ENCODE results near the gene WWOX.

The WWOX gene

DNA sequence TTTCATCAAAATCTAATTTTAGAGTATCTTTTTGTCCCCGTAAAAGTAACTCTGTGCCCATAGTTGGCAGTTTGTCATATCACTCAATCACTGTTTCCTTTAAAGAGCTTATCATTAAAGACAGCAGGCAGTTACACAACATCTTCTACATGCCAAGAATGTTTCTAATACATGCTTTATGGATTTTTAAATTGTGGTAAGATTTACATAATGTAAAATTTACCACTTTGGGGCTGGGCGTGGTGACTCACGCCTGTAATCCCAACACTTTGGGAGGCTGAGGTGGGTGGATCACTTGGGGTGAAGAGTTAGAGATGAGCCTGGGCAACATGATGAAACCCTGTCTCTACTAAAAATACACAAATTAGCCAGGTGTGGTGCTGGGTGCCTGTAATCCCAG, 687.2 kb downstream of the WWOX start:
- H3K4me3 ChIP-seq (ENCODE audit: low read length) = no peak overlapping the region
- TF ChIP-seq ZNF274 (IDR thresholded peaks at IDR 0.05; ENCODE audit: low read depth, low read length) = no peak

DNA sequence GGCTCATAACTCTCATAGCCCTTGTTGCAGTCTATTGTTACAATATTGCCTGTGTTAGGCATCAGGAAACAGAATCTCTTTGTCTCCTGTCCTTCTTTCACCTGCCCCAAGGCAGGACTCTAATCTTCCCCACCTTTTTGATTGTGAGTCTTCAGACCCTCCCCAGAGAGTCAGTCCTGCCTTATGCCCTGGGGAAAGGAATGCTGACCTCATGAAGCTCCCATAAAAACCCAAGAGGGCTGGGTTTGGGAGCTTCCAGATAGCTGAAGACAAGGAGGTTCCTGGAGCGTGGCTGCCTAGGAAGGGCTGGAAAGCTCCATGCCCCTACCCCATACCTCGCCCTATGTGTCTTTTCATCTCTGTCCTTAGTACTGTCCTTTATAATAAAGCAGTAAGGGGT, 688.8 kb downstream of the WWOX start:
- TF ChIP-seq ZNF274 (IDR thresholded peaks at IDR 0.05; ENCODE audit: low read depth, low read length) = no peak
- H3K4me3 ChIP-seq (ENCODE audit: low read length) = no peak overlapping the region

DNA sequence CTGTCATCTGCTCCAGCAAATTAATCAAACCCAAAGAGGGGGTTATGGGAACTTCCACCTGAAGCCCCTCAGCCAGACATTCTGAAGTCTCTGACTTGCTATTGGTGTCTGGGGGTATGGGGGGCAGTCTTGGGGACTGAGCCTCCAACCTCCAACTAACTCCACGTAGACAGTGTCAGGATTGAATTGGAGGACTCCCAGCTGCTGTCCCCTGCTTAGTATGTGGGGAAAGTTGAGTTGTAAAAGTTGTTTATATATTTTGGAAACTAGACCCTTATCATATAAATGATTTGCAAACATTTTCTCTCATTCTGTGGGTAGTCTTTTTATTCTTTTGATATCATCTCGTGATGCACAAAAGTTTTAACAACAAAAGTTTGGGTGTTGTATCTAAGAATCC, 689.2 kb downstream of the WWOX start:
- H3K4me3 ChIP-seq (ENCODE audit: low read length) = no peak overlapping the region
- TF ChIP-seq ZNF274 (IDR thresholded peaks at IDR 0.05; ENCODE audit: low read depth, low read length) = no peak

DNA sequence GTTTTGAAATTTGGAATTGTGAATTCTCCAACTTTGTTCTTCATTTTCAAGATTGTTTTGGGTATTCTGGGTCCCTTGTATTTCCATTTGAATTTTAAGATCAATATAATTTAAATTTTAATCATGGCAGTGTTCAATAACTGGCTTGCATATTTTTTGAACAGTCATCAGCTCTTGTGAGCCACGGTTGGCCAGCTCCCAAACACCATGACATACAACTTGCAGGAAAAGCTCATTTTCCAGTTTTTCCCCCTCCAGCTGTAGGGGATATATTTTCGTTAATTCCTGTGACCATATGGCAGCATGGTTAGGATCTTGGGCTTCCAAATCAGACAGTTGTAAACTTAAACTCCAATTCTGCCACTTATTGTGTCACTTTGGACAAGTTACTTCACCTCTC, 690.1 kb downstream of the WWOX start:
- H3K4me3 ChIP-seq (ENCODE audit: low read length) = no peak overlapping the region
- no peak for TF ChIP-seq ZNF274 (IDR thresholded peaks at IDR 0.05; ENCODE audit: low read depth, low read length)

DNA sequence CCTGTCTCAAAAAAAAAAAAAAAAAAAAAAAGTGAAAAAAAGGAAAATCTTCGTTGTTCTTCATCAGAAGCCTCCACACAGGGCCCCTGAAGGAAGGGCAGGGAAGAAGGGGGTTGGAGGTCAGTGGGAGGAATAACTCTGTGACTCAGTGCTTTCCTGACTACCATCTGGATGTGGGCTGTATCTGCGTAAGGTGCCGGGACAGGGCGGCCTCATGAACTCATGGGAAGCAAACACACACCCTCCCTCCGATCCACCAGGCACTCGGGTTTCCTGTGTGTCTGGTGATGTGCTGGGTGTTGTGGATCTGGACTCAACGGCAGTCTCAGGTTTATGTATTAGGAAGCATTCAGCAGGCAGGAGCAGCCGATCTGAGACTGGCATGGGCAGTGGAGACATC, 691.6 kb downstream of the WWOX start:
- TF ChIP-seq ZNF274 (IDR thresholded peaks at IDR 0.05; ENCODE audit: low read depth, low read length) = no peak
- no peak overlapping the region for H3K4me3 ChIP-seq (ENCODE audit: low read length)

DNA sequence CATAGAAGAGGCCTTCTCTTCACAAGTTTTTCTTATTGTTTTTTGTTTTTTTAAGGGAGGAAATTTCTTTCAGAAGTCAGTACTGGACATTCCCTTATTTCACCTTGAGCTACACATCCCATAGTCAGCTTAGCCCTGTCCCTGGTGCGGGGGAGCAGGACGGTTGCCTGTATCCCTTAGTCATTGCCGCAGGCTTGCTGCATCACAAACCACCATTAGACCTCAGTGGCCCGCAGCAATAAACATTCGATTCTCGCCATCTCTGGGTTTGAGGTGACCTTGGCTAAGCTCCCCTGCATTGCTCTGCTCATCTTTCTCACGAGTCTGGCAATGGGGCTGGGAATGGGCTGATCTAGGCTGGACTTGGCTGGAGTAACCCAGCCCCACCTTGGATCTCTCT, 692.5 kb downstream of the WWOX start:
- no peak overlapping the region for H3K4me3 ChIP-seq (ENCODE audit: low read length)
- TF ChIP-seq ZNF274 (IDR thresholded peaks at IDR 0.05; ENCODE audit: low read depth, low read length) = no peak

DNA sequence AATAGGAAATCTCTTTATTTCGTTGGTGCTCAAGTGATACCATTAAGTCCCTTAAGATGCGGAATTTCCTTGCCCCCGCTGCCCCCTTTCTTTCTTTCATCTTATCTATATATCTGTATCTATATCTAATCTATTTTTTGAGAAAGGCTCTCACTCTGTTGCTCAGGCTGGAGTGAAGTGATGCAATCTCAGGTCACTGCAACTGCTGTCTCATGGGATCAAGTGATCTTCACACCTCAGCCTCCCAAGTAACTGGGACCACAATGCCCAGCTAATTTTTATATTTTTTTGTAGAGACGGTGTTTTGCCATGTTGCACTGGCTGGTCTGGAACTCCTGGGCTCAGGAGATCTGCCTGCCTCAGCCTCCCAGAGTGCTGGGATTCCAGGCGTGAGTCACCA, 693.5 kb downstream of the WWOX start:
- TF ChIP-seq ZNF274 (IDR thresholded peaks at IDR 0.05; ENCODE audit: low read depth, low read length) = no peak
- H3K4me3 ChIP-seq (ENCODE audit: low read length) = no peak overlapping the region

DNA sequence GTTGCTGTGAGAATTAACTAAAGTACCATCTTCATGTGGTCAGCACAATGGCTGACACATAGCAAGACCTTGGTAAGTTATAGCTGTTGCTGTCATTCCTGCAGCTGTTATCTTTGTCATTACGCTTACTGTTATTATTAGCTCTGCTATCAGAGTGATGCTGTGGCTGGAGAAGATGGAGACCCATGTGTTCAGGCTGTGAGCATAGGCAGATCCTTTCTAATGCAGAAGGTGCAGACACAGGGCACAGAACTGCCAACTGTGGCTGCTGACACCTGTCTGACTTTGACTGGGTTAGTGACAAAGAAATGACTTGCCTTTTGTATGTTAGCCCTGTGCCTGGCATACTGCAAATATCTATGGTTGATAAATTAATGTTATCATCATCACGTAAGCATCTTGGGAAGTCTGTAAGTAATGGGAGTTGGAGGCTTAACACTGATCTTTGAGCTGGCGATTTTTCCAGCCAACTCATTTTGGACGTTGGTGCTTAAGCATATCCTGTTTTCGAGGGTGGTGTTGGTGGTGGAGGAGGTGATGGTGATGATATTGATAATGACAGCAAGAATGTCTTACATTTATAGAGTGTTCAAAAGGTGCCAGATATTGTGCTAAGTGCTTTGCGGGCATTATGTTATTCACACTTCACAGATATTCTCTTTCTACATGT, 695.3 kb downstream of the WWOX start:
- no peak for TF ChIP-seq ZNF274 (IDR thresholded peaks at IDR 0.05; ENCODE audit: low read depth, low read length)
- no peak overlapping the region for H3K4me3 ChIP-seq (ENCODE audit: low read length)

DNA sequence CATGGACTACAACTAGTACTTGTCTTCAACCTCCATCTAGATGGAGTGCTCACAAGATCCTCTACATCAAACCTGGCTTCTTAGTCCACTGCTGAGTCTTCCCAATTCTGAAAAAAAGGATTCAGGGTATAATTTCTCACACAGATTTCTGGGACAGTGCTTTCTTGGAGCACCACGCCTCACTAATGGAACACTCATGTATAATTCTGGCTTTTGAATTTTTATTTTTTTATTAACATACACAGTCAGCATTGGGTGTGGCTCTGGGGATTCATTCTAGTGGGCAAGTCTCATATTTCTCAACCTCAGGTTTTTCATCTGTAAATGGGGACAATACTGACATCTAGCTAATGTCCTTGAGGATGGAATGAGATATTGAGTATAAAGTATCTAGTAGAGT, 696.0 kb downstream of the WWOX start:
- H3K4me3 ChIP-seq (ENCODE audit: low read length) = no peak overlapping the region
- TF ChIP-seq ZNF274 (IDR thresholded peaks at IDR 0.05; ENCODE audit: low read depth, low read length) = no peak

DNA sequence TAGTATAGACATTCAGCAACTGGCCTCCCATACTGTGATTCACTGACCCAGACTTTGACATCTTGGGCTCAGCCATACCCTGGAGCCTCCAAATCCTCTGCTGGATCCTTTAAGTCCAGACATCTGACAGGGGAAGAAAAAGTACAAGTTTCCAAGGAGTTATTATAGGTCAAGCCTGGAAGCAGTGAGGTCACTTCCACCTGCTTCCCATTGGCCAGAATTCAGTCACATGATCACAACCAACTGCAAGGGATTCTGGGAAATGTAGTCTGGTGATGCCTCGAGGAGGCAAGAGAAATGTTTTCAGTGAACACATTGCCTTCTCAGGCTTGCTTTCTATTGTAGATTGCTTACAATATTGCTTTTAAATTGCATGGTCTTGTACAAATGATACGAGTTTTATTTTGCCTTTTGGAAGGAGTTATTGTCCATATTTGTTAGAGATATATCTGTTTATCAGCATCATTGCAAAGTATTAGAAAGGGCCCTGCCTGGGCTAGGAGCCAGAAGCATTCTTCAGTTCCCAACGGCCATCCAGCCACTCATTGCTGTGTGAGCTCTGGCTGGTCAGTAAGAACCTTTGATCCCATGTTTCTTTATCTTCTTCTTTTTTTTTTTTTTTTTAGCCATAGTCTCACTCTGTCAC, 696.9 kb downstream of the WWOX start:
- H3K4me3 ChIP-seq (ENCODE audit: low read length) = no peak overlapping the region
- TF ChIP-seq ZNF274 (IDR thresholded peaks at IDR 0.05; ENCODE audit: low read depth, low read length) = no peak

DNA sequence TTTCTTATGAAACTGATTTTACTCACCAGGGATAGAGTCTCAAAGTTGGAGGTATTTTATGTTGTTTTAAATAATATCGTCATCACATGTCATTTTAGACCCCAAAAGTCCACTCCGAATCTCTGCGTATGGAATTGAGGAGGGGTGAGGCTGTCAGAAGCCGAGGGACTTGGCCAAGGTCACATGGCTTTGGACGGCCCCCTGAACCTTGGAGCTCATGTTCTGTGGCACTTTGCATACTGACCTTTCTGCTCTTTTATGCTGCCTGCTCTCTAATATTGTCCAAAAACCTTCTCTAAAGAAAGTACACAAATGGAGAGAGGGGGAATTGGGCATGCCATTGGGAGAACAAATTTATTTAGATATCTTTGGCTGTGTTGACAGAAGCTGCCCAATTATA, 700.0 kb downstream of the WWOX start:
- TF ChIP-seq ZNF274 (IDR thresholded peaks at IDR 0.05; ENCODE audit: low read depth, low read length) = no peak
- no peak overlapping the region for H3K4me3 ChIP-seq (ENCODE audit: low read length)

DNA sequence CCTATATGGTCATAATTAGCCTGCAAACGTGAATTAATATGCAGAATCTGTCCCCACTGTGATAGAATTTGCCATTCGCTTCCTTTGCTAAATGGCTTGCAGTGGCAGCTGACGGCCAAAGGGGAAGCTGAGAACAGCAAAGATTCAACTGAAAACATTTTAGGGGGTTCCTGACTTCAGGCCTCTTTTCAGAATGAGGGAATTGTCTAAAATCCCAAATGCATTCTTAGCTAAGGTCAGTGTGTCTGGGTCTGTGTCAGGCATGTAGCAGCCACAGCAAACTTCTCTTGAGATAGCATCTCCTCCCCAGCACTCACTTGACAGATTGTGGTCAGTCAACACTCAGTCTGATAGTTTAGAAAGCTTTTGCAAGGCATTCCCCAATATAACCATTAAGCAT, 701.1 kb downstream of the WWOX start:
- no peak overlapping the region for H3K4me3 ChIP-seq (ENCODE audit: low read length)
- TF ChIP-seq ZNF274 (IDR thresholded peaks at IDR 0.05; ENCODE audit: low read depth, low read length) = no peak

DNA sequence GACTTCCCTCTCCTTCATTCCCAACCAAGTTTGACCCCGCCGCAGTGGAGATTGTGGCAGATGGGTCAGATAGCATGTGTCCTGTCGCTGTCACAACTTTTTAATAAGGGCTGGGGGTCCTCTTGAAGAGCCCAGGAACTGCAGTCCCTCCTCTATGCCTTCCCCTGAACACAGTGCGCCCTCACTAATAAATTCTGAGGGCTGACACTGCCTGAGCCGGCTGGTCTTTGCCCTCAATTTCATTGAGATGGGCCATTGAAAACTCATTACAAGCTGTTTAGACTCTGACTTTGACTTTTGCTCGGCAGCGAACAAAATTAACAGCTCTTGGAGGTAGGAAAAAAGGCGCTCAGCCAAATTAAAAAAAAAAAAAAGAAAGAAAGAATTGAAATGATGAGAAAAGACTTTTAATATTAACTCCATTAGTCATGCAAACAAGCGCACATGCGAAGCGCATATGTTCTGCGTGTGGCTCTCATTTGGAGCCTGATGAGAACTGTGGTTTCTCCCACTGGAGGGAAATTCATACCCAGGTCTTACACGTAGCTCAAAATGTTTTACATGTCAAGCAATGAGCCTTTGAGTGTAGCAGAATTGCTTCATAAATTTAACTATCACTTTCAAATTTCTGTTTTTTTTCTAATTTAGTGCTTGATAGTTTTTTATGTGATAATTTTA, 704.7 kb downstream of the WWOX start:
- TF ChIP-seq ZNF274 (IDR thresholded peaks at IDR 0.05; ENCODE audit: low read depth, low read length) = no peak
- H3K4me3 ChIP-seq (ENCODE audit: low read length) = no peak overlapping the region

DNA sequence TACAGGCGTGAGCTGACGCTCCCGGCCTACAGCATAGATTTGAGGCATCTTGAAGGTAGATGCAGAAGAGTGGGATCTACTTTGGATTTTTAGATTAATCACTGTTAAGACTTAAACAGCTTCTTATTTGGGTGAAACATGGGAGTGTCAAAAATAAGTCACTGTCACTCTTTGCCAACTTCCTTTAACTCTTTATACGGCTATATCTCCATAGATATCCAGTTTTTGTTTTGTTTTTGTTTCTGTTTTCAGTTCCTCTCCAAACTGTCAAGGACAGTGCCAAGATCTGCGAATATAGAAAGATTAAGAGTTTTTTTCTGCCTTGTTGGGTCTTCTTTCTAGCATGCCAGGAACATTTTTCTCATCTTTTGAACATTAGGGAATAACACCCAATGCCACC, 706.1 kb downstream of the WWOX start:
- no peak overlapping the region for H3K4me3 ChIP-seq (ENCODE audit: low read length)
- TF ChIP-seq ZNF274 (IDR thresholded peaks at IDR 0.05; ENCODE audit: low read depth, low read length) = no peak

DNA sequence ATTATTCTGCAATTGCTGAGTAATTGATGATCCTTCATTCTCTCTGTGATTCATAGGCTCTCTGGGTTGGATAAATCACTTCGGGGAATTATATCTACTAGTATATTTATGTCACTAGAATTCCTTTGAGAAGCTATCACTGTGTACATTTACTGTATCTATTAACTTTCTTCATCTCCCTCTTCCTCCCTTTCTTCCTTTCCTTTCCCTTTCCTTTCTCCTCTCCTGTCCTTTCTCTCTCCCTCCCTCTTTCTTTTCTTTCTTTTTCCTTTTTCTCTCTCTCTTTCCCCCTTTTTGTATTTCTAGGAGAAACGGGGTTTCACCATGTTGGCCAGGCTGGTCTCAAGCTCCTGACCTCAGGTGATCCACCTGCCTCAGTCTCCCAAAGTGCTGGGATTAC, 711.8 kb downstream of the WWOX start:
- no peak for TF ChIP-seq ZNF274 (IDR thresholded peaks at IDR 0.05; ENCODE audit: low read depth, low read length)
- H3K4me3 ChIP-seq (ENCODE audit: low read length) = no peak overlapping the region

Measured in GM08714 (cell line).